Motor neuron (in vitro differentiated cells): ENCODE measurements around the gene EEF1A1. TPM values are rescaled to one million over a fixed set of nuclear protein-coding genes. Genes with fewer than 3 reads are reported as not detected.
"Not testable (repeated sequence)": the region's sequence is repeated elsewhere in the genome, so short reads cannot be mapped to it uniquely, and the experiment has no call there.

Experiments used
- ATAC-seq, 8 experiments: fragments of 200-7000 bp; cut with Tn5 transposase; replicated peaks in 6 of 8; 2 replicates each; pipeline ENCODE4 v1.8.0; 2021; ENCODE audit warnings: mild to moderate bottlenecking in 8 of 8, moderate library complexity in 8 of 8
- H3K27ac ChIP-seq, 2 donors: fragments of 250-450 bp; sonication (Bioruptor Pico); 2 replicates each; pipeline ENCODE4 v1.9.0; 2021; ENCODE audit warnings: antibody characterized with exemption in 2 of 2, mild to moderate bottlenecking in 2 of 2, moderate library complexity in 1 of 2
- H3K4me1 ChIP-seq, 2 donors: fragments of 250-450 bp; sonication (Bioruptor Pico); replicated peaks in 1 of 2; 2 replicates each; pipeline ENCODE4 v1.6.1; 2021; ENCODE audit warnings: antibody characterized with exemption in 2 of 2, mild to moderate bottlenecking in 2 of 2, moderate library complexity in 1 of 2
- H3K4me3 ChIP-seq, 5 donors: fragments of 250-450 bp; sonication (Bioruptor Pico); 2 replicates each; pipeline ENCODE4 v1.9.0; 2021; ENCODE audit warnings: antibody characterized with exemption in 5 of 5, mild to moderate bottlenecking in 5 of 5, moderate library complexity in 4 of 5
- WGBS, 10 experiments: fragments of 450-650 bp; shearing (Covaris generic); methylation state at CpG; one replicate each; pipeline ENCODE4 v1.0.0; 2022; 5-methylcytosine and 5-hydroxymethylcytosine counted together
- in situ Hi-C, 9 experiments: fragments of 400-800 bp; cut with MboI; loops; one replicate each; pipeline ENCODE4 v1.15.0; 2021; ENCODE audit warnings: low sequenced_read_pairs in 9 of 9, low pct_unique_long_range_greater_than_20kb in 2 of 9; ENCODE audit not compliant: unreplicated experiment in 9 of 9
- total RNA-seq, 8 experiments: library from RNA; unstranded; fragments of 300-600 nt; gene quantifications; 2 replicates each; pipeline versions ENCODE4 v1.2.3 to v1.2.4, GENCODE V29; 2022

EEF1A1 gene
- total RNA-seq, 8 experiments from 2014 or later: 9,744 to 15,299 (median 11,254) TPM

DNA sequence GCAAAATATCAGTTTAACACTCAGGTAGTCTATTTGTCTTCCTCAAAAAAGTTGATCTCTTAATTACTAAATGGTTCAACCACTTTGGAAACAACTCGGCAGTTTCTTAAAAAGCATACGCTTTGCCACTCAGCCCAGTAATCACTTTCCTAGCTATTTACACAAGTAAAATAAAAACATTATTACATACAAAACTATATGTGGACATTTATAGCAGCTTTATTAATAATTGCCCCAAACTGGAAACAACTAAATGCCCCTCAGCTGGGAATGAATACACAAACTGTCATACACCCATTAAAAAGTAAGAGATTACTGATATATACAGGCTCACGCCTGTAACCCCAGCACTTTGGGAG, 7.4 kb downstream of the EEF1A1 start:
- in situ Hi-C loops: loop anchor here in 5 of 9 experiments (25.0 kb wide), 2 partner anchors 99 to 124 kb away; no protein-coding TSS in a partner anchor
- 44 to 93% (median 89%) methylated on average over 2 to 3 of the region's 3 CpGs; no CpG with 5 or more reads in 2 of the 10 experiments for WGBS, 10 experiments
- Histone ChIP-seq H3K27ac (no peak overlapping the region), H3K4me3 (no peak overlapping the region), H3K4me1 (peaks cover 10 to 17% of the 10 kb centered on the region in 2 donors)
- peak in 3 of 8 experiments; percentile 3 to 6 (median 5) for ATAC-seq

DNA sequence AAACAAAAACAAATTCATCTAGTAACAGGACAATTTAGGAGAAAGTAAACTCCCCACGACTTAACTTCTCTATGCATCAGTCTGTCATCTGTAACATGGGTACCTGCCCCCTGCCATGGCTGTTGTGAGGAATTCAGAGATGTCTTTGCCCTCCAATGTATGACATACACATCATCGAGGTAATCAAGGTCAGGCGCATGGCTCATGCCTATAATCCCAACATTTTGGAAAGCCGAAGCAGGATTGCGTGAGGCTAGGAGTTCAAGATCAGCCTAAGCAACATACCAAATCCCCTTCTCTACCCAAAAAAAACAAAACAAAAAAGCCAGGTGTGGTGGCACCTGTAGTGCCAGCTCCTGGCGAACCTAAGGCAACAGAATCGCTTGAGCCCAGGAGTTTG, 9.0 kb downstream of the EEF1A1 start:
- in situ Hi-C loops: loop anchor here in 5 of 9 experiments (25.0 kb wide), 2 partner anchors 101 to 126 kb away; no protein-coding TSS in a partner anchor
- Histone ChIP-seq H3K4me3 (no peak overlapping the region), H3K4me1 (peaks cover 2 to 6% of the 10 kb centered on the region in 2 donors), H3K27ac (no peak overlapping the region)
- peak in 3 of 8 experiments; percentile 0 to 9 (median 1) for ATAC-seq
- 76 to 100% (median 93%) methylated on average over 2 to 6 of the region's 7 CpGs; no CpG with 5 or more reads in 1 of the 10 experiments for whole genome bisulfite sequencing, 10 experiments

DNA sequence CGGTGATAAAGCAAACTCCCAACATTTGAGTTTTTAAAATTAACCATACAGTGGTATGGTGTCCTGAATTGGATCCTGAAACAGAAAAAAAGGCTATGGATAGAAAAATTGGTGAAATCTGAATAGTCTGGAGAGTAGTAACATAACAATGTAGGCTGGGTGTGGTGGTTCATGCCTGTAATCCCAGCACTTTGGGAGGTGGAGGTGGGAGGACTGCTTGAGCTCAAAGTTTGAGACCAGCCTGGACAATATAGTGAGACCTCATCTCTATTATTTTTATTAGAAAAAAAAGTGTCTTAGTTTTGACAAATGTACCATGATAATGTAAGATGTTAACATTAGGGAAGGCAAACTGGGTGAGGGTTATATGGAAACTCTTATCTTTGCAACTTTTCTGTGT, 11.0 kb downstream of the EEF1A1 start:
- ATAC-seq: peak in 1 of 8 experiments; percentile 0
- H3K4me1 ChIP-seq: no peaks in the 10 kb centered on the region
- no peak overlapping the region for H3K27ac ChIP-seq
- H3K4me3 ChIP-seq: no peak overlapping the region
- in situ Hi-C loops: loop anchor here in 5 of 9 experiments (25.0 kb wide), 2 partner anchors 102 to 127 kb away; no protein-coding TSS in a partner anchor
- WGBS, 10 experiments: 100% methylated on average over 1 of the region's 1 CpG; no CpG with 5 or more reads in 2 of the 10 experiments

DNA sequence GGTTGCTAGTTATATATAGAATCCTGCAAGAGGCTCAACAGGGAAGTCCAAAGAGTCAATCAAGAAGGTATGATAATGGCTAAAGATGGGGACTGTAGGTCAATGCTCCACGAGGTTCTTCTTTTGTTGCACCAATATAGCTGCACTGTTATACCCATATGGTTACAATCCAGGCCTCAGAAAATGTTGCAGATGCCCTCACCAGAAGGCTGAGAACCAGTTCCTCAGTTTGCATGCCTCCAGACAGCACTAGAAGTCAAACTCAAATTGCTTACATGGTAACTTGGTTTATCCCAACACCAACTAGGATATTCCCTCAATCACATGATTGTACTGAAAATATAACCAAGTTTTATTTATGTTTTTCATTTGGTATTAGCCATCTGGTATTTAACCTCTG, 12.1 kb downstream of the EEF1A1 start:
- H3K4me1 ChIP-seq: no peaks in the 10 kb centered on the region
- WGBS, 10 experiments: 0 to 71% (median 50%) methylated on average over 1 of the region's 1 CpG; no CpG with 5 or more reads in 5 of the 10 experiments
- in situ Hi-C loops: loop anchor here in 5 of 9 experiments (25.0 kb wide), 2 partner anchors 104 to 129 kb away; no protein-coding TSS in a partner anchor
- no peak overlapping the region for H3K4me3 ChIP-seq
- ATAC-seq: peak in 1 of 8 experiments; percentile 1
- H3K27ac ChIP-seq: no peak overlapping the region

DNA sequence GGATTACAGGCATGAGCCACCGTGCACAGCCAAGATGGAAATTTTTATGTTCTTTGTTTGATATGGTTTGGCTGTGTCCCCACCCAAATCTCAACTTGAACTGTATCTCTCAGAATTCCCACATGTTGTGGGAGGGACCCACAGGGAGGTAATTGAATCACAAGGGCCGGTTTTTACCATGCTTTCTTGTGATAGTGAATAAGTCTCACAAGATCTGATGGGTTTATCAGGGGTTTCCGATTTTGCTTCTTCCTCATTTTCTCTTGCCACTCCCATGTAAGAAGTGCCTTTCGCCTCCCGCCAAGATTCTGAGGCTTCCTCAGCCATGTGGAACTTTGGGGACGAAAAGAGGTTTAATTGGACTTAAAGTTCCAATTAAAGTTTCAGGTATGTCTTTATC, 14.6 kb downstream of the EEF1A1 start:
- ATAC-seq: peak in 1 of 8 experiments; percentile 4
- H3K27ac ChIP-seq: no peak overlapping the region
- in situ Hi-C loops: loop anchor here in 5 of 9 experiments (25.0 kb wide), 2 partner anchors 106 to 131 kb away; no protein-coding TSS in a partner anchor
- WGBS, 10 experiments: 67 to 98% (median 89%) methylated on average over 1 to 5 of the region's 6 CpGs; no CpG with 5 or more reads in 1 of the 10 experiments
- H3K4me1 ChIP-seq: no peaks in the 10 kb centered on the region
- no peak overlapping the region for H3K4me3 ChIP-seq

DNA sequence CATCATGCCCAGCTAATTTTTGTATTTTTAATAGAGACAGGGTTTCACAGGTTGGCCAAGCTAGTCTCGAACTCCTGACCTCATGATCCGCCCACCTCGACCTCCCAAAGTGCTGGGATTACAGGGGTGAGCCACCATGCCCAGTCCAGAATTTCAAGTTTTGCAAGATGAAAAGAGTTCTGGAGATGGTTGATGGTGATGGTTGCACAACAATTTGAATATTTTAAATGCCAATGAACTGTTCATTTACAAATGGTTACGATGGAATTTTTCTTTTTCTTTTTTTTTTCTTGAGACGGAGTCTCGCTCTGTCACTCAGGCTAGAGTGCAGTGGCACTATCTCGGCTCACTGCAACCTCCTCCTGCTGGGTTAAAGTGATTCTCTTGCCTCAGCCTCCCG, 15.1 kb downstream of the EEF1A1 start:
- in situ Hi-C loops: loop anchor here in 5 of 9 experiments (25.0 kb wide), 2 partner anchors 107 to 132 kb away; no protein-coding TSS in a partner anchor
- 80 to 100% (median 97%) methylated on average over 1 to 8 of the region's 8 CpGs; no CpG with 5 or more reads in 2 of the 10 experiments for WGBS, 10 experiments
- H3K4me3 ChIP-seq, ATAC-seq, H3K27ac ChIP-seq, H3K4me1 ChIP-seq: not testable (repeated sequence)

DNA sequence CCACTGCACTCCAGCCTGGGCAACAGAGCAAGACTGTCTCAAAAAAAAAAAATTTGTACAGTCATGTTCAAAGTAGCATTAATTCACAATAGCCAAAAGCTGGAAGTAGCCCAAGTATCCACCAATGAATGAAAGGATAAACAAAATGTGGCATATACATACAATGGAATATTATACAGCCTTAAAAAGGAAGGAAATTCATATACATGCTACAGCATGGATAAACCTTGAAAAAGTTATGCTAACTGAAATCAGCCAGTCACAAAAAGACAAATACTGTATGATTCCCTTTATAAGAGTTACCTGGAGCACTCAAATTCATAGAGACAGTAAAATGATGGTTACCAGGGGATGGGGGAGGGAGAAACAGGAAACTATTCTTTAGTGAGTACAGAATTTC, 15.7 kb downstream of the EEF1A1 start:
- in situ Hi-C loops: loop anchor here in 5 of 9 experiments (25.0 kb wide), 2 partner anchors 107 to 132 kb away; no protein-coding TSS in a partner anchor
- Histone ChIP-seq H3K4me3 (no peak overlapping the region), H3K4me1 (no peaks in the 10 kb centered on the region), H3K27ac (no peak overlapping the region)
- no peak for ATAC-seq

DNA sequence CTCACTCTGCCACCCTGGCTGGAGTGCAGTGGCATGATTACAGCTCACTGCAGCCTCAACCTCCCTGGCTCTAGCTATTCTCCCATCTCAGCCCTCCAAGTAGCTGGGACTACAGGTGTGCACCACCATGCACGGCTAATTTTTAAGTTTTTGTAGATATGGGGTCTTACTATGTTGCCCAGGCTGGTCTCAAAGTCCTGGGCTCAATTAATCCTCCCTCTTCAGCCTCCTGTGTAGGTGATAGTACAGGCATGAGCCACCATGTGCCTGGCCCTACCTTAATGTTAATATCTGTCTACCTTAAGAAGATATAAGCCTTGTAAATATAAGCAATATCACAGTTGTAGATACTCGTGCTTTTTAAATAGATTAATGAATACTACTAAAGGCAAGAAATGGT, 16.7 kb downstream of the EEF1A1 start:
- in situ Hi-C loops: loop anchor here in 5 of 9 experiments (25.0 kb wide), 2 partner anchors 108 to 133 kb away; no protein-coding TSS in a partner anchor
- H3K27ac ChIP-seq: no peak overlapping the region
- no peak for ATAC-seq

DNA sequence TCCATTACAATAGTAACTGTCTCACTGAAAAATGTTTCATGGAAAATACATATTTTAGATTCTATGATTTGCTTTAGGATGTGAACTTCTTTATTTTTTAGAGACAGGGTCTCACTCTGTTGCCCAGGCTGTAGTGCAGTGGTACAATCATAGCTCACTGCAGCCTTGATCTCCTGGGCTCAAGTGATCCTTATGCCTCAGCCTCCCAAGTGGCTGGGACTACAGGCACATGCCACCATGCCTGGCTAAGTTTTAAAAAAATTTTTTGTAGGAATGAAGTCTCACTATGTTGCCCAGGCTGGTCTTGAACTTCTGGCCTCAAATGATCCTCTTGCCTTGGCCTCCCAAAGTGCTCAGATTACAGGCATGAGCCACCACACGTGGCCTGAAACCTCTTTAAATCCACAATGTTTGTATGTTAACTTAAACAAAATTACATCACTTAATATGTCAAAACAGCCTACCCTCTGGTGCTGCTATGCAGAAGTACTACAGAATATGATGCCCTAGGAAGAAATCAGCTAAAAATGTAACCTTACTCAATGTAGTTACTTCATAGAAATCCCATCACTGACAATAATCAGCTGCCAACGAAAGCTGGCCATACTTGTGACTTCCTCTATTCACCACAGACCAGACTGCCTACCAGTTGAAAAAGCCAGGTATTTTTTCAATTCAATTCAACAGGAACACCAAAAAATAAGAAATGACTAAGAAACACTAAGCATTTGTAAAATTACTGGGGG, 17.6 kb downstream of the EEF1A1 start:
- H3K27ac ChIP-seq: no peak overlapping the region
- ATAC-seq: no peak
- H3K4me3 ChIP-seq: no peak overlapping the region
- WGBS, 10 experiments: 38 to 100% (median 82%) methylated on average over 1 to 2 of the region's 2 CpGs
- H3K4me1 ChIP-seq: no peaks in the 10 kb centered on the region
- in situ Hi-C loops: loop anchor here in 5 of 9 experiments (25.0 kb wide), 2 partner anchors 109 to 134 kb away; no protein-coding TSS in a partner anchor

More for the DNA sequence above, 16.7 kb downstream of the EEF1A1 start:
- Histone ChIP-seq H3K4me1 (no peaks in the 10 kb centered on the region), H3K4me3 (no peak overlapping the region)
- WGBS, 10 experiments: 20 to 100% (median 79%) methylated on average over 1 to 2 of the region's 2 CpGs; no CpG with 5 or more reads in 2 of the 10 experiments

DNA sequence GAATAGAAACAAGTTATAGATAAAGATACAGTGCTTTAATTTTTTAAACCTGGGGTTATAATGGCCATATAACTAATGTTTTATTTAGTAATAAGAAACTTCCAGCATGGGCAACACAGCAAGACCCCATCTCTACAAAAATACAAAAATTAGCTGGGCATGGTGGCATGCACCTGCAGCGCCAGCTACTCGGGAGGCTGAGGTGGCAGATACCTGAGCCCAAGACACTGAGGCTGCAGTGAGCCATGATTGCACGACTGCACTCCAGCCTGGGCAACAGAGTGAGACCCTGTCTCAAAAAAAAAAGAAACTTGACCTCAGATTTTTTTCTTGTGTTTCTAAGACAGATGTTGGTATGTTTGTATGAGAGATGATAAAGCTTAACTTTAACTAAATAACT, 22.9 kb downstream of the EEF1A1 start:
- Histone ChIP-seq H3K4me1 (no peaks in the 10 kb centered on the region), H3K27ac (no peak overlapping the region), H3K4me3 (no peak overlapping the region)
- in situ Hi-C loops: no loop called here
- 57 to 100% (median 100%) methylated on average over 1 to 3 of the region's 3 CpGs; no CpG with 5 or more reads in 2 of the 10 experiments for WGBS, 10 experiments
- ATAC-seq: no peak

DNA sequence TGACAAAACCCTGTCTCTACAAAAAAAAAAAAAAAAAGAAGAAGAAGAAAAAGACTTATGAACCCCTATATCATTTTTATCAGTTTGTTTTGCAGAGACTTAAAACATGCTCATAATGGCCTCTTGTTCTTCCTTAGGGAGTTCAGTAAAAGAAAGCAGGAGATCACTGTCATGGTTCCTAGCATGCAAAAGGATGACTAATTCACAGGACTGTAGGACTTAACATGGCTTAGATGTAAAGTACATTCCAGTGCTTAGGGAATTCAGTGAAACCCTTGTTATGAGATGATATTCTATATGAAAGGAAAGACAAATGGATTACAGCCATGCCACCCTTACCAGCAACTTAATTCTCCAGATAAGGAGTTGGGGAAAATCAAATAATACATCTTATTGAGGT, 29.5 kb downstream of the EEF1A1 start:
- no peaks in the 10 kb centered on the region for H3K4me1 ChIP-seq
- in situ Hi-C loops: no loop called here
- no peak for ATAC-seq
- no peak overlapping the region for H3K4me3 ChIP-seq
- no peak overlapping the region for H3K27ac ChIP-seq

DNA sequence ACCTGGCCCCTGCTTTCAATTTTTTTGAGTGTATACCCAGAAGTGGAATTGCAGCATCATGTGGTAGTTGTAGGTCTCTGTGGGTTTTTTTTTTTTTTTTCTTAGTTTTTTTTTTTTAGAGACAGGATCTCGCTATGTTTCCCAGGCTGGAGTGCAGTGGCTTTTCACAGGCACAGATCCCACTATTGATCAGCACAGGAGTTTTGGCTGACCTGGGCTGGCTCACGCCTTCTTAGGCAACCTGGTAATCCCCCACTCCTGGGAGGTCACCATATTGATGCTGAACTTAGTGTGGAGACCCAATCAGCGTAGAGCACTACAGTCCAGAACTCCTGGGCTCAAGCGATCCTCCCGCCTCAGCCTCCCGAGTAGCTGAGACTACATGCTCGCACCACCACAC, 33.4 kb downstream of the EEF1A1 start:
- WGBS, 10 experiments: 87 to 100% (median 100%) methylated on average over 1 to 7 of the region's 7 CpGs; no CpG with 5 or more reads in 4 of the 10 experiments
- no peak overlapping the region for H3K4me3 ChIP-seq
- H3K4me1 ChIP-seq: no peaks in the 10 kb centered on the region
- in situ Hi-C loops: no loop called here
- no peak for ATAC-seq
- H3K27ac ChIP-seq: no peak overlapping the region

DNA sequence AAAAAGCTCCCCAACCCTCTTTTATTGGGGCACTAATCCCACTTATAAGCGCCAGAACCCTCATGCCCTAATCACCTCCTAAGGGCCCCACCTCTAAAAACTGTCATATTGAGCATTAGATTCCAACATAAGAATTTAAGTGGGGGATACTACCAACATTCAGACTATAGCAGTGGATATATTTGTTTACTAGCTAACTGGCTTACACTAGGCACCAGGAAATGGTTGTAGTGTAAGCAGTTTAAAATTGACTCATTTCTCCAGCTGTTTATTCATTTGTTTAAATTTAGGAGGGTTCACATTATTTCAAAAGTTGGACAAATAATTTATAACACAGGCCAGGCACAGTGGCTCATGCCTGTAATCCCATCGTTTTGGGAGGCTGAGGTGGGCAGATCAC, 36.4 kb downstream of the EEF1A1 start:
- in situ Hi-C loops: no loop called here
- WGBS, 10 experiments: 50 to 100% (median 97%) methylated on average over 1 to 2 of the region's 2 CpGs; no CpG with 5 or more reads in 4 of the 10 experiments
- Histone ChIP-seq H3K4me1 (no peaks in the 10 kb centered on the region), H3K4me3 (no peak overlapping the region), H3K27ac (no peak overlapping the region)
- no peak for ATAC-seq
